Lung (tissue), 12 donors: Measurements from ENCODE around the gene PTGDS. TPM values are rescaled to one million over a fixed set of nuclear protein-coding genes. Genes with fewer than 3 reads are reported as not detected.

ENCODE experiments used
- ATAC-seq: fragments of 200-7000 bp; cut with Tn5 transposase; one replicate; pipeline ENCODE4 v1.9.1; 2020; ENCODE audit warnings: moderate number of reproducible peaks; ENCODE audit not compliant: insufficient read depth, low FRiP score
- DNase-seq, 3 donors: peaks; one replicate each; pipeline ENCODE4 v3.0.0-alpha.2; 2013 to 2017
- H3K27ac ChIP-seq, 2 donors: one replicate each; pipeline ENCODE4 v1.5.1; 2013; ENCODE audit warnings: mild to moderate bottlenecking in 2 of 2, moderate library complexity in 2 of 2, control low read depth in 1 of 2, inconsistent platforms in 1 of 2, low read depth in 1 of 2, low read length in 1 of 2
- H3K27me3 ChIP-seq, 3 donors: one replicate each; pipeline ENCODE4 v1.5.1; 2013; ENCODE audit warnings: low read length in 2 of 3; ENCODE audit not compliant: control insufficient read depth in 3 of 3, insufficient read depth in 3 of 3
- H3K36me3 ChIP-seq, 4 donors: one replicate each; pipeline ENCODE4 v1.5.1; 2013; ENCODE audit warnings: low read length in 4 of 4, mild to moderate bottlenecking in 1 of 4, moderate library complexity in 1 of 4; ENCODE audit not compliant: control insufficient read depth in 4 of 4, insufficient read depth in 4 of 4
- H3K4me1 ChIP-seq, 5 donors: one replicate each; pipeline ENCODE4 v1.5.1; 2013; ENCODE audit warnings: low read length in 5 of 5, mild to moderate bottlenecking in 2 of 5, moderate library complexity in 1 of 5; ENCODE audit not compliant: control insufficient read depth in 5 of 5, insufficient read depth in 5 of 5
- H3K4me3 ChIP-seq: one replicate; pipeline ENCODE4 v1.5.1; 2013; ENCODE audit warnings: mild to moderate bottlenecking, control low read depth, moderate library complexity
- H3K9ac ChIP-seq, 2 donors: one replicate each; pipeline ENCODE4 v1.5.1; 2013; ENCODE audit warnings: low read length in 2 of 2, control low read depth in 1 of 2; ENCODE audit not compliant: insufficient read depth in 1 of 2
- H3K9me3 ChIP-seq, 4 donors: one replicate each; pipeline ENCODE4 v1.5.1; 2013; ENCODE audit warnings: low read length in 3 of 4, mild to moderate bottlenecking in 1 of 4, moderate library complexity in 1 of 4; ENCODE audit not compliant: control insufficient read depth in 4 of 4, insufficient read depth in 3 of 4
- WGBS, 2 donors: extraction: QIAGEN DNeasy Blood & Tissue Kit; methylation state at CpG; one replicate each; pipeline ENCODE4 v1.1.7; 2013; 5-methylcytosine and 5-hydroxymethylcytosine counted together
- polyA plus RNA-seq, 2 donors: library from polyadenylated mRNA; stranded (reverse); fragments of 200-250 nt; gene quantifications; one replicate each; pipeline ENCODE4 v1.2.1, GENCODE V29; 2013
- total RNA-seq, 2 donors: library from RNA; depleted of rRNA in 1 of 2; stranded (reverse); fragments of >200 nt in 1 of 2; gene quantifications; one replicate each; pipeline ENCODE4 v1.2.1, GENCODE V29; 2014 to 2021
- TF ChIP-seq, protein P1 (sequence below): IDR thresholded peaks from 2 replicates; pipeline ENCODE4 v1.5.1; 2012; ENCODE audit warnings: mild to moderate bottlenecking; ENCODE audit errors: control extremely low read depth, extremely low read depth
- donor health status: control.
- donor health status: control.
- donor health status: Bipolar disorder and iron deficiency.
- donor health status: healthy.
- donor health status: DM: yes; HTN: yes; CAD: no.

Gene PTGDS
- total and polyA plus RNA-seq, 4 donors, result 19.4 to 159 (median 93.7) TPM

DNA sequence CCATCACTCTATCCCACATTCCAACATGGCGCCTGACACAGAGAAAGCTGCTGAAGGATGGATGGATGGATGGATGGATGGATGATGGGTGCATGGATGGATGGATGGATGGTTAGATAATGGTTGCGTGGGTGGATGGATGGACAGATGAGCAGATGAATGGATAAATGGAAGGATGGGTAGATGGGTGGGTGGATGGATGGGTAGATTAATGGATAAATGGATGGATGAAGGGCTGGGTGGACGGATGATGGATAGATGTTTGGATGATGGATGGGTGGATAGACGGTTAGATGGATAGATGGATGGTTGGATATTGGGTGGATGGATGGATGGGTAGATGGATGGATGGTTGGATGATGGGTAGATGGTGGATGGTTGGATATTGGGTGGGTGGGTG is 20.7 kb upstream of the PTGDS start:
- H3K36me3 ChIP-seq, result no peaks in the 10 kb centered on the region
- 95 to 99% methylated on average over 4 of the region's 4 CpGs for WGBS, 2 donors
- H3K27me3 ChIP-seq, result no peaks in the 10 kb centered on the region
- H3K4me3 ChIP-seq, result no peak overlapping the region
- TF ChIP-seq, protein P1, sequence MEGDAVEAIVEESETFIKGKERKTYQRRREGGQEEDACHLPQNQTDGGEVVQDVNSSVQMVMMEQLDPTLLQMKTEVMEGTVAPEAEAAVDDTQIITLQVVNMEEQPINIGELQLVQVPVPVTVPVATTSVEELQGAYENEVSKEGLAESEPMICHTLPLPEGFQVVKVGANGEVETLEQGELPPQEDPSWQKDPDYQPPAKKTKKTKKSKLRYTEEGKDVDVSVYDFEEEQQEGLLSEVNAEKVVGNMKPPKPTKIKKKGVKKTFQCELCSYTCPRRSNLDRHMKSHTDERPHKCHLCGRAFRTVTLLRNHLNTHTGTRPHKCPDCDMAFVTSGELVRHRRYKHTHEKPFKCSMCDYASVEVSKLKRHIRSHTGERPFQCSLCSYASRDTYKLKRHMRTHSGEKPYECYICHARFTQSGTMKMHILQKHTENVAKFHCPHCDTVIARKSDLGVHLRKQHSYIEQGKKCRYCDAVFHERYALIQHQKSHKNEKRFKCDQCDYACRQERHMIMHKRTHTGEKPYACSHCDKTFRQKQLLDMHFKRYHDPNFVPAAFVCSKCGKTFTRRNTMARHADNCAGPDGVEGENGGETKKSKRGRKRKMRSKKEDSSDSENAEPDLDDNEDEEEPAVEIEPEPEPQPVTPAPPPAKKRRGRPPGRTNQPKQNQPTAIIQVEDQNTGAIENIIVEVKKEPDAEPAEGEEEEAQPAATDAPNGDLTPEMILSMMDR, result no peak
- no peak for DNase-seq
- H3K27ac ChIP-seq, result no peak overlapping the region
- H3K9ac ChIP-seq, result no peak overlapping the region
- H3K9me3 ChIP-seq, result no peaks in the 10 kb centered on the region
- no peak for ATAC-seq
- peaks cover 0 to 5% (median 0%) of the 10 kb centered on the region in 5 donors for H3K4me1 ChIP-seq

DNA sequence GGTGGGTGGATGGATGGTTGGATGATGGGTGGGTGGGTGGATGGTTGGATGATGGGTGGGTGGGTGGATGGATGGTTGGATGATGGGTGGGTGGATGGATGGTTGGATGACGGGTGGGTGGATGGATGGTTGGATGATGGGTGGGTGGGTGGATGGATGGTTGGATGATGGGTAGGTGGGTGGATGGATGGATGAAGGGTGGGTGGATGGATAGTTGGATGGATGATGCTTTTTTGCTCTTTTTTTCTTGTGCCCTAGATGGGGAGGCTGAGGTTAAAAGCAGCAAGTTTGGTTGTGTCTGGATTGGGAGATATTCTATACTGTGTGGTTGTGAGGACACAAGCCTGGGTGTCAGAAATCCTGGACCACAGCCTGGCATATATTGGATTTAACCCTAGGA is 19.8 kb upstream of the PTGDS start:
- peaks cover 0 to under 1% (median 0%) of the 10 kb centered on the region in 5 donors for H3K4me1 ChIP-seq
- H3K36me3 ChIP-seq, result no peaks in the 10 kb centered on the region
- no peaks in the 10 kb centered on the region for H3K9me3 ChIP-seq
- H3K27ac ChIP-seq, result no peak overlapping the region
- no peak for DNase-seq
- 94 to 100% methylated on average over 1 of the region's 1 CpG for WGBS, 2 donors
- H3K27me3 ChIP-seq, result no peaks in the 10 kb centered on the region
- no peak for ATAC-seq
- no peak overlapping the region for H3K4me3 ChIP-seq
- TF ChIP-seq, protein P1, result no peak
- no peak overlapping the region for H3K9ac ChIP-seq

DNA sequence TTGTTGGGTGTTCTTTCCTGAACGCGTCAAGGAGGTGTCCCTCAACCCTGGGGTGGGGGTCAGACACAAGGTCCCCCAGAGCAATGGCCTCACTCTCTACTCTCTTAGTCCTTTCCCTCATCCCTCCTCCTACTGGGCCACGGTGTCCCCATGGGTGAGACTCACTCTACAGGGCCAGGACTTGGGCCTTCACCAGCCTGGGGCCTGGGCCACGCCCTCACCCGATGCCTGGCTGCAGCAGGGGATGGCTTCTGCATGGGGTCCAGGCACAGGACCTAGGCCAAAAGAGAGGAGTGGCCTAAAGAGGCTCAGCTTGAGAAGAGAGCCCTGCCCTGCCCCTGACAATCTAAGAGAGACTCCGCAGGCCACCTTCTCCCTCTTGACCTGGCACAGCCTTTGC is 19.4 kb upstream of the PTGDS start:
- TF ChIP-seq, protein P1, result no peak
- Histone ChIP-seq H3K27me3 (no peaks in the 10 kb centered on the region), H3K4me3 (no peak overlapping the region), H3K27ac (no peak overlapping the region), H3K9ac (no peak overlapping the region), H3K4me1 (no peaks in the 10 kb centered on the region), H3K9me3 (no peaks in the 10 kb centered on the region), H3K36me3 (no peaks in the 10 kb centered on the region)
- 90 to 94% methylated on average over 6 of the region's 6 CpGs for WGBS, 2 donors
- no peak for DNase-seq
- ATAC-seq, result no peak

DNA sequence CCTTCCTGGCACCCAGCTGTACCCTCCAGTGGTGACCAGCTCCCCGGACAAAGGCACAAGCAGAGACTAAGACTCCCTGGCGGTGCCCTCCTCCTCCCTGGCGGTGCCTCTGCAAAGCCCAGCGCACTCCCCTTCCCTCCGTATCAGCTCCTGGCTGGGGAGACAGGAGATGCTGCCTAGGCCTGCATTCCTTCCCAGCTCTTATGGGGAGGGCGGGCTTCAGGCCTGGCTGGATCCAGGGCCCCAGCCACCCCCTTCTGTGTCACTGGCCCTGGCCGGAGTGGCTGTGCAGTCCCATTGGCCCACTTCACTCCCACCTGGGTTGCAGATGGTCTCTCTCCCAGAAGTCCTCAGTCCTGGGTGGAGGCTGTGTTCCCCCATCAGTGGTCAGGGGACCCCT is 18.8 kb upstream of the PTGDS start:
- Histone ChIP-seq H3K36me3 (no peaks in the 10 kb centered on the region), H3K4me3 (no peak overlapping the region), H3K27me3 (no peaks in the 10 kb centered on the region), H3K4me1 (no peaks in the 10 kb centered on the region), H3K27ac (no peak overlapping the region), H3K9ac (no peak overlapping the region), H3K9me3 (no peaks in the 10 kb centered on the region)
- DNase-seq (no peak), ATAC-seq (no peak)
- TF ChIP-seq, protein P1, result no peak
- 86 to 93% methylated on average over 7 of the region's 7 CpGs for WGBS, 2 donors
